BE2C (cell line): Measurements from ENCODE around the gene WDR54.

Experiments
- DNase-seq: peaks from one replicate; pipeline ENCODE4 v3.0.0-alpha.2; 2020
- H3K27me3 ChIP-seq: fragments of 250-450 bp; sonication (Bioruptor Pico); 2 replicates; pipeline ENCODE4 v1.5.1; 2020; ENCODE audit warnings: mild to moderate bottlenecking
- H3K36me3 ChIP-seq: fragments of 250-450 bp; sonication (Bioruptor Pico); 2 replicates; pipeline ENCODE4 v1.5.1; 2020; ENCODE audit warnings: mild to moderate bottlenecking
- H3K4me1 ChIP-seq: fragments of 250-450 bp; sonication (Bioruptor Pico); 2 replicates; pipeline ENCODE4 v1.5.1; 2020
- H3K4me3 ChIP-seq: 2 replicates; pipeline ENCODE4 v1.5.1; 2011; ENCODE audit warnings: low read depth, low read length
- H3K9me3 ChIP-seq: fragments of 250-450 bp; sonication (Bioruptor Pico); 2 replicates; pipeline ENCODE4 v1.5.1; 2020
- TF ChIP-seq, protein P1 (sequence below): IDR thresholded peaks from 2 replicates; pipeline ENCODE4 v1.5.1; 2012; ENCODE audit warnings: mild to moderate bottlenecking, low read depth, low read length

The WDR54 gene

DNA sequence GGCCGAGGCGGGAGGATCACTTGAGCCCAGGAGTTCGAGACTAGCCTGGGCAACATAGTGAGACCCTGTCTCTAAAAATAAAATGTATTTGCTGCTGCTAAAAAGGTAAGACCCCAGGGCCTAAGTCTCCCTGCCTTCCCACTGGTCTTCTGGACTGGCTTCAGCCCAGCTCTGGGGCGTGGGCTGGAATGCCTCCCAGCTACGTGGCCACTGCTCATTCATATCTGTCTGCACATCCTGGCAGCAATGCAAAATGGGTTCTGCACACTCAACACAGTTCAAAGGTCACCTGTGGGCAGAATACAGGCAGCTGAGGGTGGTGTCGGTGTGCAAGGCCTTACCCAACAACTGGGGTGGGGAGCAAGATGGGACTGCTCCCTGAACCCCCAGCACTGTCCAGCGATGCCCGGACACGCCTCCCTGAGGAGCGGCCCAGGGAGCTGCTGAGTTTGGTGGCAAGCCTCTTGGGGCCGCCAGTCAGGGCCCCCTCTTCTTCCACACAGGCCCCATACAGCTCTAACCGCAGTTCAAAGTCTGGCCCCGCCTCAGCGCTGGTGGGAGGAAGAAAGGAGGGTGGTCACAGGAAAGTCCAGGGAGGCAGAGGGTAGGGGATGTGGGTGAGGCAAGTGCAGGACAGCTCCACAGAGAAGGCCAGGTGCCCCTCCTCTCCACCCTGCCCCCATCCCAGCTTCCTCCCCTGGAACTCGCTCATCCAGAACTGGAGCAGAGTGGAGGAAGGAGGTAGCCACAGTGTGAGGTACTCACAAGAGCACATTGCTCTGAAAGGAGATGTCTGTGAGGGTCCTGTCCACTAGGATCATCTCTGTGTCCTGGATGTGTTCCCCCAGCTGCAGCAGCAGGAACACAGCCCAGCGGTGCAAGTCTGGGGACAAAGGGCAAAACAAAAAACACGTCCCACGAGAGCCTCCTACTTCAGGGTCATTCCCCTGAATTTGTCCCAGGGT is 8.2 kb downstream of the WDR54 start:
- Histone ChIP-seq H3K4me3 (no peak overlapping the region), H3K27me3 (no peaks in the 10 kb centered on the region), H3K9me3 (no peaks in the 10 kb centered on the region), H3K4me1 (no peaks in the 10 kb centered on the region), H3K36me3 (no peaks in the 10 kb centered on the region)
- TF ChIP-seq, protein P1, sequence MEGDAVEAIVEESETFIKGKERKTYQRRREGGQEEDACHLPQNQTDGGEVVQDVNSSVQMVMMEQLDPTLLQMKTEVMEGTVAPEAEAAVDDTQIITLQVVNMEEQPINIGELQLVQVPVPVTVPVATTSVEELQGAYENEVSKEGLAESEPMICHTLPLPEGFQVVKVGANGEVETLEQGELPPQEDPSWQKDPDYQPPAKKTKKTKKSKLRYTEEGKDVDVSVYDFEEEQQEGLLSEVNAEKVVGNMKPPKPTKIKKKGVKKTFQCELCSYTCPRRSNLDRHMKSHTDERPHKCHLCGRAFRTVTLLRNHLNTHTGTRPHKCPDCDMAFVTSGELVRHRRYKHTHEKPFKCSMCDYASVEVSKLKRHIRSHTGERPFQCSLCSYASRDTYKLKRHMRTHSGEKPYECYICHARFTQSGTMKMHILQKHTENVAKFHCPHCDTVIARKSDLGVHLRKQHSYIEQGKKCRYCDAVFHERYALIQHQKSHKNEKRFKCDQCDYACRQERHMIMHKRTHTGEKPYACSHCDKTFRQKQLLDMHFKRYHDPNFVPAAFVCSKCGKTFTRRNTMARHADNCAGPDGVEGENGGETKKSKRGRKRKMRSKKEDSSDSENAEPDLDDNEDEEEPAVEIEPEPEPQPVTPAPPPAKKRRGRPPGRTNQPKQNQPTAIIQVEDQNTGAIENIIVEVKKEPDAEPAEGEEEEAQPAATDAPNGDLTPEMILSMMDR, result no peak
- no peak for DNase-seq

DNA sequence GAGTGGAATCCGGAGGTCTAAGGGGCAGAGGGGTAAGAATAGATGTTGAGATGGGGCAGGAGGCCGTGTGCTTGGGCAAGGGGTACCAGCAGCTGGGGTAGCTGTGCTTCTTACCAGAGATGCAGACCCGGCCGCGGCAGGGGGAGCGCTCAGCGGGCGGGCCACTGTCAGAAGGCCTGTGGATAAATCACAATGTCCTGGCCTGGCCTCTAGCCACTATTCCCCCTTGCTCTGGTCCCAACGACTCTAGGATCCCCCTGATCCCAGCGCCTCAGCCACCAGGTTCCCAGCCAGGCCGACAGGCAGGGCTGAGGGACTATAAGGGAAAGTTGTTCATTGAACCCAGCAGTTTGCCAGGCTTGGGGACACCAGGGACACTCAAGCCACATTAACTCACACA is 9.0 kb downstream of the WDR54 start:
- no peaks in the 10 kb centered on the region for H3K9me3 ChIP-seq
- H3K4me1 ChIP-seq, result no peaks in the 10 kb centered on the region
- TF ChIP-seq, protein P1, result no peak
- H3K27me3 ChIP-seq, result no peaks in the 10 kb centered on the region
- H3K36me3 ChIP-seq, result no peaks in the 10 kb centered on the region
- DNase-seq, result no peak
- no peak overlapping the region for H3K4me3 ChIP-seq

DNA sequence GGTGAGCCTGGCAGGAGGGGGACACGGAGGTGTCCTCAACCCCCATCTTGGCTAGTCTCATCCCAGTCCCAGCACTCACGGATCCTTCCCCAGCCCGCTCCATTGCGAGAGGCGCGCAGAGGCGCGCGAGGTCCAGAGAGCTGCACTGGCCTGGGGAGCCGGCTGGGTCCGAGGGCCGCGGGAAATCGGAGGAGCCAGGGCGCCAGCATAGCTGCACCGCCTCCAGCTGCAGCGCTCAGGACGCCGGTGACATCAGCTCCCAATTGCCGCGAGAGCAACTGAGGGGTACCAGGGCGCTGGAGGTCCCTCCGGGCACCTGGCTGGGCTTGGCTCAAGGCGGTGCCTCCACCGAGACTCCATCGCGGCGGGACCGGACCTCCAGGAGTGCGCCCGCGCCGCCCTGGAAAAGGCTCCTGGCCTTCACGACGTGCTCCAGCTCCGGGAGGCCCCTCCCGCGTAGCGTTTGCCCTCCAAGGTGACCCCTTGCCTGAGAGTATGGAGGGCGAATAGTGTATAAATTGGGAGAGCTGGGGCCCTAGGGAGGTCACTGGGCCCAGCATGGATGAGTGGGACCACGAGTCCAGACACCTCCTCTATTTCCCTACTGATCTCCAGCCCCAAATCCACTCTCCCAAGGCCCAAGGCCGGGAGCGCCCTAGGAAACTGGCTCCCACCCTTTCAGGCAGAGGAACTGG is 14.7 kb downstream of the WDR54 start:
- no peak overlapping the region for H3K4me3 ChIP-seq
- no peaks in the 10 kb centered on the region for H3K36me3 ChIP-seq
- TF ChIP-seq, protein P1, result no peak
- no peaks in the 10 kb centered on the region for H3K27me3 ChIP-seq
- H3K9me3 ChIP-seq, result no peaks in the 10 kb centered on the region
- DNase-seq, result no peak
- H3K4me1 ChIP-seq, result peaks cover 3% of the 10 kb centered on the region; the same call in 1 of the 2 replicates

DNA sequence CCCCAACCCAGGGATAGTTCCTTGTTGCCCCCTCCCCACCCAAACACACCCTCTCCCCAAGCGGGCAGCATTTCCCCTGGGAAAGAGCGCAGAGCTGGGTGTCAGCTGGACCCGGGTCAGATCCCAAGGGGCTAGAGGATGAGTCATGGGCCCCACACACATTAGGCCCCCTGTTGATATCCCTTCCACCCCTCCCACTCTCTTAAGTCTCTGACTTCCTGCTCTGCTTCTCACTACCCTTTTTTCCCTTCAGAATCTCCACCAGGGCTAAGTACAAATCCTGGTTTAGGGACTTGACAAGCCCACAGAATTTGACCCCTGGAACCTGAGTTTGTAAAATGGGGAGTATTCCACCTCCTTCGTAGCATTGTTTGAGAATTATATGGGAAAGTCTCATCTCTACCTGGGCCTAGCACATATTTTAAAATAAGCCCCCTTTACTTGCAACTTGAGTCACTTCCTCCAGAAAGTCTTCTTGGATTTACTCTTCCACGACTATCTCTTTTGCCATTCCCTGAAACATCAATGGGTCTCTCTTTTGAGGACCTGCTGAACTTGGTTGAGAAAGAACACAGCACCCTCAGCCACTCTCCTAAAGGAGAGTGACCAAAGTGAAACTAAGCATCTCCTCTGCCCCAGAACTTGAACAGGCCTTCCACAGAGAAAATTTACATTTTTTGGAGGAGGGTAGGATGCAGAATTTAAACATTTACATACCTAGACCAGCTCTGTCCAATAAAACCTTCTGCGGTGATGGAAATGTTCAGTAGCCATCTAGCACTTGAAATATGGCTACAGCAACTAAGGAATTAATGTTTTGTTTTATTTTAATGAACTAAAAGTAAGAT is 15.5 kb downstream of the WDR54 start:
- Histone ChIP-seq H3K9me3 (no peaks in the 10 kb centered on the region), H3K4me1 (peaks cover 3% of the 10 kb centered on the region; the same call in 1 of the 2 replicates), H3K4me3 (no peak overlapping the region), H3K36me3 (no peaks in the 10 kb centered on the region), H3K27me3 (no peaks in the 10 kb centered on the region)
- no peak for DNase-seq
- TF ChIP-seq, protein P1, result no peak

DNA sequence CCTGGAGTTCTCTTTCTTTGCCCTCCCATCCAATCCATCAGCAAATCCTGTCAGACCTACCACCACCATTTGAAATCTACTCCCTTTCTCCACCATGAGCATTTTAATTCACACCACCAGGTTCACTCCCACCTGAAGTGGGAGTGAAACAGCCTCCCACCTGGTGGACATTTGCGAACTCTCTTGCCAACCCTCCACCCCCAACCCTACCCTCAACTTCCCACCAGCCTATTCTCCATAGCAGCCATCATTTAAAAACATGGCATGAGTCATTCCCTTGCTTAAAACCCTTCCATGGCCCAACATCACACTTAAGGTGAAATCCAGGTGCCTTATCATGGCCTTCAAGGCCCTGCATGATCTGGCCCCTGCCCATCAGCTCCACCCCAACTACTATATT is 16.7 kb downstream of the WDR54 start:
- Histone ChIP-seq H3K4me1 (peaks cover 3% of the 10 kb centered on the region; the same call in 1 of the 2 replicates), H3K9me3 (no peaks in the 10 kb centered on the region), H3K36me3 (no peaks in the 10 kb centered on the region), H3K4me3 (no peak overlapping the region), H3K27me3 (no peaks in the 10 kb centered on the region)
- DNase-seq, result no peak
- TF ChIP-seq, protein P1, result no peak
